Tibial nerve (tissue), 3 donors: ENCODE measurements around the gene ERCC4.

Source experiments
- CTCF ChIP-seq, 5 experiments: fragments of 200-600 bp in 3 of 5; fragments of 450-650 bp in 2 of 5; sonication (generic) in 3 of 5; IDR thresholded peaks; one replicate each; pipeline ENCODE4 v1.5.1; 2016 to 2019; ENCODE audit warnings: antibody characterized with exemption in 5 of 5, mild to moderate bottlenecking in 3 of 5, moderate library complexity in 2 of 5
- POLR2A ChIP-seq, 2 donors: fragments of 450-650 bp; IDR thresholded peaks; one replicate each; pipeline ENCODE4 v1.6.1; 2017; ENCODE audit warnings: antibody characterized with exemption in 2 of 2, mild to moderate bottlenecking in 2 of 2, moderate library complexity in 2 of 2

DNA sequence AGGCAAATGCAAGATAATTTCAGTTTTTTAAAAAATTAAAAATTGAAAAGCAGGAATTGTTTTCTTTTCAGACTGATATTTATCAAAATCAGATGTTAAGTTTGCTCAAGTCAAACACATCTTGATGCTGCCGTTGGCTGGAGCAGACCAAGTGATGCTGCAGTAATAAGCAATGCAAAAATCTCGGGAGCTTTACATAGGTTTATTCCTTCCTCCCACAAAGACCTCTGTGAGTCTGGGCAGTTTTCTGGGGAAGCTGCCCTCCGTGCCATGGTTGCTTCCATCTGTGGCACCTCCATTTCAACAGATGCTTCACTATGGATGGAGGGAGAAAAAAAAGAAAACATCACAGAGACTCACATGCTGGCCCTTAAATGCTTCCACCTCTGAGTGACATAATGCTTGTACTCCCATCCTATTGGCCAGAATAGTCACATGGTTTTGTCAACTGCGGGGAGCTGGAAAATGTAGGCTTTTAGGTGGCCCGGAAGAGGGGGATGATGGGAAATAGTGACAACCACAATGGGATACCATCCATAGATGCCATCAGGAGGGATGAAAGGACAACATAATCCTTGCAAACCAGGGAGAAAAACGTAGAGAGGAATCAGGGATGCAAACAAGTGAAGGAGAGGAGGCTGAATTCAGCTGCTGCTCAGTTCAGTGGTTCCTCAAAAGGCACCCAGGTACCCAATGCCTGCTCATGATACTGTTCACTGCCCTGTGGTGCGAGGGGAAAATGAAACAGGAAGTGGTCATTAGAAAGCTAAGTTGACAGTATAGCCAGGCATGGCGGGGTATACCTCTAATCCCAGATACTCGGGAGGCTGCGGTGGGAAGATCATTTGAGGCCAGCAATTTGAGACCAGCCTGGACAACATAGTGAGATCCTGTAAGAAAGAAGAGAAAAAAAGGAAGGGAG, 13.5 kb upstream of the ERCC4 start:
- TF ChIP-seq CTCF (IDR thresholded peaks at IDR 0.05) (no peak), POLR2A (IDR thresholded peaks at IDR 0.05) (no peak)
